ENCODE data around the gene SPANXA2.
"Not testable (repeated sequence)": the region's sequence is repeated elsewhere in the genome, so short reads cannot be mapped to it uniquely, and the experiment has no call there.

SPANXA2 gene

GRCh38 chrX:141589408-141589807 is at the start of gene SPANXA2:
Gene SPANXA2, plus strand, starts transcription at chrX:141589708. Its CDS starts 60 bp downstream, at chrX:141589768.
- DNase-seq (ENCODE audit: extremely low read depth, low read depth); H3K4me3 ChIP-seq (replicated peaks; ENCODE audit: low read depth, low read length): not testable (repeated sequence)

- not testable (repeated sequence) for DNase-seq (ENCODE audit: extremely low read depth, low read depth)
Observed at GRCh38 chrX:141542551-141542950, 47.0 kb upstream of the SPANXA2 start.

GRCh38 chrX:141584638-141585037 is 4.9 kb upstream of the SPANXA2 start, which contains the start of gene SPANXA1:
Gene SPANXA1, minus strand, starts transcription at chrX:141584738. Its CDS starts 60 bp downstream, at chrX:141584678.
- not testable (repeated sequence) for DNase-seq (ENCODE audit: extremely low read depth, low read depth)

More at GRCh38 chrX:141542551-141542950, 47.0 kb upstream of the SPANXA2 start:
- not testable (repeated sequence) for H3K4me3 ChIP-seq (replicated peaks; ENCODE audit: low read depth, low read length)

GRCh38 chrX:141609111-141609510 is 19.6 kb downstream of the SPANXA2 start:
- DNase-seq (ENCODE audit: extremely low read depth, low read depth), result no peak
- H3K4me3 ChIP-seq (replicated peaks; ENCODE audit: low read depth, low read length), result no peak overlapping the region
- TF ChIP-seq CTCF (IDR thresholded peaks at IDR 0.05; ENCODE audit: low read depth, low read length, missing control alignments), result no peak

More at GRCh38 chrX:141584638-141585037, 4.9 kb upstream of the SPANXA2 start, which contains the start of gene SPANXA1:
- H3K4me3 ChIP-seq (replicated peaks; ENCODE audit: low read depth, low read length), result not testable (repeated sequence)

GRCh38 chrX:141619336-141619735 is 29.8 kb downstream of the SPANXA2 start:
- TF ChIP-seq CTCF (IDR thresholded peaks at IDR 0.05; ENCODE audit: low read depth, low read length, missing control alignments), result no peak
- H3K4me3 ChIP-seq (replicated peaks; ENCODE audit: low read depth, low read length), result no peak overlapping the region
- no peak for DNase-seq (ENCODE audit: extremely low read depth, low read depth)

- DNase-seq (ENCODE audit: extremely low read depth, low read depth), result no peak
- no peak overlapping the region for H3K4me3 ChIP-seq (replicated peaks; ENCODE audit: low read depth, low read length)
- no peak for TF ChIP-seq CTCF (IDR thresholded peaks at IDR 0.05; ENCODE audit: low read depth, low read length, missing control alignments)
Observed at GRCh38 chrX:141632124-141632523, 42.6 kb downstream of the SPANXA2 start.

- TF ChIP-seq CTCF (IDR thresholded peaks at IDR 0.05; ENCODE audit: low read depth, low read length, missing control alignments), result no peak
- no peak for DNase-seq (ENCODE audit: extremely low read depth, low read depth)
Observed at GRCh38 chrX:141638550-141638949, 49.0 kb downstream of the SPANXA2 start.

More at GRCh38 chrX:141638550-141638949, 49.0 kb downstream of the SPANXA2 start:
- no peak overlapping the region for H3K4me3 ChIP-seq (replicated peaks; ENCODE audit: low read depth, low read length)

Data from HFF-Myc (cell line).